Activated CD4-positive, alpha-beta T cell treated with anti-CD3 and anti-CD28 coated beads for 48 hours (primary cell): Measurements from ENCODE around the gene ETF1.
A peak's percentile ranks its signal among the peaks of the same experiment; 100 is the strongest.

Experiments used
- DNase-seq: peaks from one replicate; pipeline ENCODE4 v3.0.0-alpha.2; 2020

Gene ETF1

DNA sequence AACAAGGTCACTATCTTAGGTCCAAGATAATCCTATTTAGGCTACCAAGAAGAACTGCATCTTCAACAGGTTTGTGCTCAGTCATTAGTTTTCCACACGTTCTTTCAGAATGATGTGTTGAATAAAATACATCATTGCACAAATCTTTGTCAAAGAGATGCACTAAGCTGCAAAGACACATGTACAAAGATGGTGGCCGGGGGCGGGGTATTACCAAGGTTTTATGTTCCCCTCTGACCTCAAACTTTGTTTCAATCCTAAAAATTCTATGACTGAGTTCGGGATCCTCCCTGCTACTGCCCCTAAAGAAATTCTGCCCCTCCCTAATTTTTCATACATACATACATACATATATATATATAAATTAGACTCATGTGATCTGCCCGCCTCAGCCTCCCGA is 17.9 kb upstream of the ETF1 start:
- DNase-seq = no peak

DNA sequence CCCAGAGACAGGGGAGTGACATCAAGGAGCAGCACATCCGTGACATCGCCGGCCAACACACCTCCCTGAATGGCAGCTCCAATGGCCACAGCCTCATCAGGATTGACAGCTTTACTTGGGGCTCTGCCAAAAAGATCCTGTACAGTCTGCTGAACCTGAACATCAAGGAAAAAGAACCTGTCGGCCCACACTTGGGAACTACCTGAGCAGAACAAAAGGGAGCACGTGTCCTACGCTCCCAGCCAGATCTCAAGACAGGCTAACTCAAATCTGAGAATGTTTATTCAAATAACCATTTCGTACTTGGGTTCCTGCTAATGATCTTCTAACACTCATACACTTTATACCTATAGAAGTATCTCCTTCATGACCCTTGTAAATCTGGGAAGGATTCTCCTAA is 16.9 kb upstream of the ETF1 start:
- DNase-seq = no peak

DNA sequence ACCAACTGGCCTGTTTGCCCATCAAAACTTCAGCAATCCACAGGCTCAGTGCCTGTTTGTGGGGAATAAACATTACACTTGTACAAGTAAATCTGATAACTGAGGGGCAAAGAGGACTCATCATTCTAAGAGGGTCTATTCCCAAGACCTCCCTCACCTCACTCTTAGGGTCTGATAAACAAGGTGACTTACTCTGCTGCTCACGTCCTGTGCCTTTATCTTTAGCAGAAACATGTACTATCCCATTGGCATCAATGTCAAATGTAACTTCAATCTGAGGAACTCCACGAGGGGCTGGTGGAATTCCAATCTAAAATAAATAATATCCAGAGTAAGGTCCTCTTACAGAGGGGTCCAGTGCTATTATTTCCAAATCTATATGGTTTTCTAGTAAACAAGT is 14.6 kb upstream of the ETF1 start:
- DNase-seq = no peak

DNA sequence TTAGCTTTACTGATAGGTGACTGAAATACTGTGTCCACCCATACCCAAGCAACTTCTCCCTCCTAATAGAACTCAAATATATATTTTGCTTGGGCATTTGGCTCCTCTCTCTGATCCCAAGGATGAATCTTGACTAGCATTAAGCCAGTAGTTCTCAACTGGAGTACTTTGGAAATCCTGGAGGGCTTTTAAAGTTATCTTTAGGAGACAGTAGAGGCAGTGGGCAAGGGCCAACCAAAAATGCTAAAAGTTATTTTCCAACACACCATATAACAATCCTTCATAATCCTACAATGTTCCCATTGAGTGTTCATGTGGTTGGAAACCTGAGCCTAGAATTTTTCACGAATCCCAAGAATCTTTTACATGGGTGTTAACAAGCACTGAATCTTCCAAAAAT is 11.1 kb upstream of the ETF1 start:
- DNase-seq = no peak

DNA sequence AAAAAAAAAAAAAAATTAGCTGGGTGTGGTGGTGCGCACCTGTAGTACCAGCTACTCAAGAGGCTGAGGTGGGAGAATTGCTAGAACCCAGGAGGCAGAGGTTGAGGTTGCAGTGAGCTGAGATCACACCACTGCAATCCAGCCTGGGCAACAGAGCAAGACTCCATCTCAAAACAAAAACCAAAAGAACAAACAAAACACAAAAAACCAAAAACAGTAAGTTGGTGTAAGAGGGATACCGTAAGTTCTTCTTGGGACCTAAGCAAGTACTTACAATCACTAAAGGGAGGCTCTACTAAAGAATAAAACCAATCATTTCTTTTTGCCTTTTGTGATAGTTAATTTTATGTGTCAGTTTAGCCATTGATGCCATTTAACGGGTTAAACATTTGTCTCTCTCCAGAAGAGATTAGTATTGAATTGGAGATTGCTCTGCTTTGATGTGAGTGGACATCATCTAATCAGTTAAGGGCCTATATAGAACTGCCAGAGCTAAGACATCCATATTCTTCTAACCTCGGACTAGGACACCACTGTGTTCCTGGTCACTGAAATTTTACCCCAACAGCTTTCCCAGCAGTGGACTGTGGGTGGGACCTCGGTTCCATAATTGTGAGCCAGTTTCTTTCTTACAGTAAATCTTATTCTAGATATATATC is 10.5 kb upstream of the ETF1 start:
- no peak for DNase-seq

DNA sequence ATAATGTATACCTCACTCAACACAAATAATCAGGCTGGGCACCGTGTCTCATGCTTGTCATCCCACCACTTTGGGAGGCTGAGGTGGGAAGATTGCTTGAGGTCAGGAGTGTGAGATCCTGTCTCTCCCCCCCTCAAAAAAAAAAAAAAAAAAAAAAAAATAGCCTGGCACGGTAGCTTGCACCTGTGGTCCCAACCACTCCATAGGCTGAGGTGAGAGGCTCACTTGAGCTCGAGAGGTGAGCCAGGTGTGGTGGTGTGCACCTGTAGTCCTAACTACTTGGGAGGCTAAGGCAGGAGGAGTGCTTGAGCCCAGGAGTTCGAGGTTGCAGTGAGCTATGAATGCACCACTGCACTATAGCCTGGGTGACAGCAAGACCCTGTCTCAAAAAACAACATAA is 9.6 kb upstream of the ETF1 start:
- DNase-seq = no peak

DNA sequence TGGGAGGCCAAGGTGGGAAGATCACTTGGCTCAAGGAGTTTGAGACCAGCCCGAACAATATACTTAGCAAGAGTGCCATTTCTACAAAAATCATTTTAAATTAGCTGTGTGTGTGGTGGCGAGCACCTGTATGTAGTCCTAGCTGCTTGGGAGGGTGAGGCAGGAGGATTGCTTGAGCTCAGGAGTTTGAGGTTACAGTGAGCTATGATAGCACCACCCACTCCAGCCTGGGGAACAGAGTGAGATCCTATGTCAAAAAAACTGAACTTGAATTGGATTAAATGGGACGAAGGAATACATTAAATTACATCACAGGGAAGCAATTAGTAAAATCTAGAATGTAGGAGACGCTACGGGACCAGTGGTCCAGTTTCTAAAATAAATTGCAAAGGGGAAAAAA is 6.4 kb upstream of the ETF1 start:
- no peak for DNase-seq

DNA sequence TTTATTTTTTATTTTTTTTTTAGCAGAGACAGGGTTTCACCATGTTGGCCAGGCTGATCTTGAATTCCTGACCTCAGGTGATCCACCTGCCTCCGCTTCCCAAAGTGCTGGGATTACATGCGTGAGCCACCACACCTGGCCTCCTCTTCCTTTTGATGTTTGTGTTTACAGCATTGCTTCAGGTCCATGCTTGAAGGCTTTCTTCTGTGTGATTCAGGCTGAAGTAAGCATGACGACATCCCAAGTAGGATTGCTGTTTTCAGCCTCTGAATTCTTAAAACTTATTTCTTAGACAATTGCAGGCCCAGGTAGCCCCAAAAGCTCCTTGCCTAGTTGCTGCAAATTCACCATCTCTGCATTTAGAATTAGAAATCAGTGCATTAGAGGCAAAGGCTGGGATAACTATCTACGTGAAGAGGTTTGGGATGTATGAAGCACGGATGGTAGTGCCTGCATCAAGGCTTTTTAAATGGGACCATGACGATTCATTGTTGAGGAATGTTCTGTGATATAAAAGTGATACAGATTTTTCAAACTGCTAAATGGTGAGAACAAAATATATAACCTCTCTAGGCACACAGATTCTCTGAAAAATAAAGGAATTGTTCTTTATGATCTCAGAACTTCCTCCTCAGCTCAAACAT is 3.0 kb upstream of the ETF1 start:
- DNase-seq = no peak

DNA sequence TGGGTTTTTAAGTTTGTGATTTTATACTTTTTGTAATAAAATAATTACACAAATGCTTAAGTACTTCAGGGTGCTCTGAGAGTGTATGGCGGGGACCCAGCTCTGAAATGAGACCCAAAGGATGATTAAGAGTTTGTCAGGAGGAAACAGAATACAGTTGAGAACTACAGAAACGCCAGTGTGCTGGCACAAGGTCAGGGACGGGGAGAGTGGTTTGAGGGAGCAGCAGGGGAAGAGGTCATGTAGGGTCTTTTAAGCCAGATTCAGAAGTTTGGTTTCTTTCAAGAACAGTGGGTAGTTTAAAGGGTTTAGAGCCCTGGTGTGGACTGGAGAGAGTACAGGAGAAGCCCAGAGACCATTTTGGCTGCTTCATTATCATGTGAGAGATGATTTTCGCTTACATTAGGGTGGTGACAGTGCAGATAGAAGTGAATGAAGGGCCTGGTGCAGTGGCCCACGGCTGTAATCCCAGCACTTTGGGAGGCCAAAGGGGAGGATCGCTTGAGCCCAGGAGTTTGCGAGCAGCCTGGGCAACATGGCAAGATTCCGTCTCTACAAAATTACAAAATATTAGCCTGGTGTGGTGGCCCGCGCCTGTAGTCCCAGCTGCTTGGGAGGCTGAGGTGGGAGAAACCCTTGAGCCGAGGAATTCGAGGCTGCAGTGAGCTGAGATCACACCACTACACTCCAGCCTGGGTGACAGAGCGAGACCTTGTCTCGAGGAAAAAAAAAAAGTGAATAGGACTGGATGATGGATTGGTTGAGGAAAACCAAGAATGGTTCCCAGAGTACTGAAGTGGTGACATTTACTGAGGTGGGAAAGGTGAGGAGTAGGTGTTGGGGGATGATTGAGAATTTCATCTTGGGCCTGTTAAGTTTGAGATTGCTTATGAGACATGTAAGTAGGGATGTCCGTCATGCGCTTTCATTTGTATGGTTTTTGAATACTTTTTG is 1.4 kb upstream of the ETF1 start:
- DNase-seq = no peak

DNA sequence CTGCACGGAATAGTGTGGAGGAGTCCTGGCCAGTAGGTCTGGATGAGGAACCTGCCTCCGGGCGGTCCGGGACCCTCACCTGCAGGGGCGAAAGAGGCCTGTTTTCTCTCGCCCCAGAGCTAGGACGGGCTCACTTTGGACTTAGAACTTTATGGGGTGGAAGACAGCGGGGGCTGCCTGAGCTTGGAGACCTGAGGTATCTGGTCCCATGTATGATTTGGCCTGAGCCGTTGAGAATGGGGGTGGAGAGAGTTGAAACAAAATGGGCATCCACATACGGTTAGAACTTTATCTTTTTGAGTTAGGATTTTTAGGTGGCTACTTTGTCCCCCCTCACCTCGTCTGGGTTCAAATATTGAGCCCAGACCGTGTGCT is 681 bp upstream of the ETF1 start:
- DNase-seq = no peak

DNA sequence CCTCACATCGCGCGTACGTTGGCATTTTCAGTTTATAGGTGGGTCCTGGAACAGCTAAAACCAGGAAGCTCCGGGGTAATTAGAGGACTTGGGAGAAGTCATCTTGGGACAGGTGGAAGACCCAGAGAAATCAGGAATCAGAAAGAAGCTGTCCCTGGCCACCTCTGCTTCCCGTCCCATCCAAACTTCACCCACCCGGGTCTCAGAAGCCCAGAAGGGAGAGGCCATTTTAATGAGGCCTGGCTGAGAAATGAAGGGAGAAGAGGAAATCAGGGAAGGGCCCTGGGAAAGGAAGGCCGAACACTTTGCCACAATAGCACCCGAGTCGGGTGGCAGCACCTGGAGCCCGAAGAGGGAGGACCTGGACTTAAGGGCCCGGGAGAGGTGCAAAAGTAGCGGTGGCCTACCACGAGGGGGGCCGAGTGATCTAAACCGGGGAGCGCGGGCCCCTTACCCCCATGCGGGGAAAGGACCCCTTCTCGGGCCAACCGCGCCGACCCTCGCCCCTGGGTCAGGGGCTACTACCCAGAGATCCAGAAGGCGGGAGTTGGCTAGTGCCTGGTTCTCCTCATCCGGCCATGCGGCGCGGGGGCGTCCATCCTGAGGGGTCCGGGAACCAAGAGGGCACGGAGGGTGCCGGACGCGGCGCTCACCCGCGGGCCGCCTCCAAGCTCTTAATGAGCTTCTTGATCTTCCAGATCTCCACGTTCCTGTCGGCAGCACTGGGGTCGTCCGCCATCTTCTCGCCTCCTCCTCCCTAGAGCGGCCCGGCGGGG is 668 bp downstream of the ETF1 start:
- no peak for DNase-seq

DNA sequence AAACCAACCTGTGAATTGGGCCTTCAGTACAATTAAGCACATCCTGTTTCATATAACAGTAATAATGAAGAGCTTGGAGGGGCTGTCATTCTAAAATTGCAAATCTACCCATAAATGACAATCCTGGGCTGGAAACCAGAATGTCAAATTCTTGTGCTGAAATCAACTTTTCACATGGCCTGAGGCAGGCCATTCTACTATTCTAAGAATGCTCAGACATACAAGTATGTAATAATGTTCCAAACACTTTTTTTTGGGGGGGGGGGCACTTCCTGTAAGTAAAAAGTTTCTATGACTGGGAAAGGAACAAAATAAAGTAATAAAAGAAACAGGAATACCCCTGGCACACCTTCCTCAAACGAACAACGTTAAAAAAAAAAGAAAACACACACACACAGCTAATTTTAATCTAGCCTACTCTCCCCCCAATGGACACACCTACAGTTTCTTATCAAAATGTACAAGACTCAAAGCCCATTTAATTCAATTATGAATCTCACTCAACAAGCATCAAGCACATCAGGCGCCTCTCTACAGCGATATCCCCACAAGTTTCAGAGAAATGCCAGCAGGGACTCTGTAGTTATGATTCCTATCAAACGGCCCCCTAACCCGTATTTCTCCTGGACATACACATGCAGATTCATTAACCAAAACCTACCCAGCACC is 1.4 kb downstream of the ETF1 start:
- DNase-seq = no peak

DNA sequence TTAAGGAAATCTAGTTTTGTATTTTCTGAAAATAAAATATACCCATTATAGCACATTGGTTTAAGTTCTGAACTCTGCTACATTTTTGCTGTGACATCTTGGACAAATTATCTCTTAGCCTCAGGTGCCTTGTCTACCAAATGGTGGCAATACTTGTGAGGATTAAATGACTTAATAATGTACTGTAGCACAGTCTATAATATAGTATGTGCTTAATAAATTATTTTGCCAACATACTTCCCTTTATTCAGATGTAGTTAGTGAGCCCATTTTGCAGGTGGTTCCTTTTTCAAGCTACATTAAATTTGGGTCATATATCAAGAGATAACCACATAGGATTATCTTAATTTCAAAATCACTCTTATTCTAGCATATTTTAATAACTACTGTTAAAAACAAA is 3.2 kb downstream of the ETF1 start:
- DNase-seq = no peak

DNA sequence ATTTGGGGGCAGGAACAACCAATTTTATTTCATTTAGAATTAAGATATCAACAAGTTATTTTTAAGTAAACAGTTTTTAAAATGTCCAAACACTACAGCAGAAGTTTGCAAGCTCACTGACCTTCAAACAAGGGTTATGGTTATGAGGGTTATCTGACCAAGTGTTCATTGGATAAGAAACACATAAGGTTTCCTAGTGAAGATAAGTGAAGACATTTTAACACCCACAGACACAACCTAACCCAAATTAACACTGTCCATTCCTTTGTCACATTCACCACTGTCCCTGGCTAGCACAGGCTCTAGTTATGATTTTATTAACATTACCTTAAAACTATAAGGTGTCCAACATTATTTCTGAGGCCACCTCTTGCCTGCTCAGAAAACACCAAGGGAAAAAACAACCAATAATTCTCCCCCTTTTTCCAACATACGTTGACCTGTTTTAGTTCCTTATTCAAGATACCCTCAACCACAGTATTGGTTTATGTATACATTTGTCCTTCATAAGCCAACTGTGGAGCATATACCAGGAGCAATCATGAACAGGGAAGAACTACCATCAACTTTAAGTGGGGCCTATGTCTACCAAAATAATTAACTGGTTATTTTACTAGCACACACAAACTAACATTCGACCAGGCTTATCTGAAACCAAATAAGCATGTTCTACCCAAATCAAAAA is 4.0 kb downstream of the ETF1 start:
- DNase-seq = no peak

DNA sequence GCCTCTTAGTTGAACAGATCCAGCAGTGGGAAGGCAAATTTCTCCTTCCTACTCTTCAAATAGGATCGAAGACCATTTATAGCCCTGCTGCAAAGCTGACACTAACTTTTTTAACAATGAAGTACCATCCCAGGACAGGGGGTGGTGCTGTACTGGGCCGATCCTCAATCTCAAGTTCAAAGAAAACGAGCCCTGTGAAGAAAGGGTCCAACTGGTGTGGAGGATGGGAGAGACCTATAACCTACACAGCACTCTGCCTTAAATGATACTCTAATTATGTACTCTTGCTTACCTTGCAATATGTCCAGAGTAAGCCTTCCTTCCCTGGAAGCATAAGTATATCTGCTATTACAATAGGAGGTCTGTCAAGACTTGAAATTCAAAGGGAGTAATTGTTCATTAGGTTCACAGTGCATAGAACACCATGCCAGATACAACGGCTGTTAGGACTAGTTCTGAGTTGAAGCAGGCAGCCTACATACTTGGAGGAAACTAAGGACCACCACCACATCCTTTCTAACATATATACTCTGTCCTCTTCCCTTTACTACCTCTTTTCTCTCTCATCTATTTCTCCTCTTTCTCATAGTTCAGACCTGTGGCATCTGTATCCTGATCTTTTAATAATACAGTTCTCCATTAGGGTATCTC is 6.2 kb downstream of the ETF1 start:
- peak; percentile 34 for DNase-seq

DNA sequence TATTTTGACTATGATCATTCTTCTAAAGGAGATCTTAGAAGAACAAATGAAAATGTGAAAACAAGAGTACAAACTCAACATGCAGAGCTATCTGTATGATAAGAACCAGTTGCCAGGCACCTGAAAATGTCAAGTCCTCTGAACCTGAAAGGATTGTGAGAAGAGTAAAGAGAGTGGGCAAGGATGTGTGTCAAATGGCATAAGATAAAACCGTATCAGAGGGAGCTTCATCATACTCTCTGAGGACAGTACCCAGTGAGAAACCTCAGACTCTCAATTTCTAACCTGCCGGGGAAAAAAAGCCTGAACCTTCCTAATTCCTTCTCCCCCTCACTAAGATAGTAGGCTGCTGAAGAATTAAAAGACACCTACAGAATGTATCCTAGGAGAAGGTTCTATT is 6.8 kb downstream of the ETF1 start:
- DNase-seq = no peak

DNA sequence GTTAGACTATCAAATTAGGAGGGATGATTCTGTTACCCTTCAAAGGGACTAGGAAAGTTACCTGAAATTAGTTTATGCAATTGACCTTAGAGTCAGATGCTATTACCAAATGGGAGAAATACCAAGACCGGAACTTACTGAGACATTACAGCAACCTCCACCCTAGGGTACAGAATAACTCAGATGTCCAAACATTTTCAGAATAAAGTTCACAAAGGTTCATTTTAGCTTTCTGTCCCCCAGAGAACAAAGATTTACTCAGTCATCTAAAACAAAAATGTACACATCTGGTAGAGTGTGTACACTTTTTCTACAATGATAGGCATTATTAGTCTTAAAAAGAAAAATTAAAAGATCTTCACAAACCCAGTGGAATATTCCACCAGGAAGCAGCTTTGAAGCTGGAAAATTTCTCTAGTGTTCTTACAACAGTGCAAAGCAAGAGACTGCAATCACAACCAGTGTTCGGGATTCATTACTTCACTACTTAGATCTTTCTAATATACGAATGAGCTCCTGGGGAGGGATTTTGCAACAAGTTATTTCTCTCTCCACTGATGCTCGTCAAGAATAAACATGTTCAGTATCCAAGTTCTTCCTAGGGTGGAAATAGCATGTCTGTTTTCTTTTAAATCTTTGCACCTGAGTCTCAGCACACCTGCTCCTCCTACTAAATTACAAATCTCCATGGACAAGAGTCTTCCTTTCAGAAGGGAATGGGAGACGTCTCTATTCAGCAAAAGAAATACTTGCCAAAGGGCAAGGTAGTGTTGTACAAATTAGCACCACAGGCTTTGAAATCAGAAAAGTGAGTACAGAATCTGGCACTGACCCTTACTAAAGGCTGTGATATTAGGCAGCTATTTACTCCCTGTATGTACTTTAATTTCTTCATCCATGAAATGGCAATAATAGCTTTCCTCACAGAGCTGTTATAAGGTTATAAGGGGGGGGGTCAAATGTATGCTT is 8.8 kb downstream of the ETF1 start:
- no peak for DNase-seq

DNA sequence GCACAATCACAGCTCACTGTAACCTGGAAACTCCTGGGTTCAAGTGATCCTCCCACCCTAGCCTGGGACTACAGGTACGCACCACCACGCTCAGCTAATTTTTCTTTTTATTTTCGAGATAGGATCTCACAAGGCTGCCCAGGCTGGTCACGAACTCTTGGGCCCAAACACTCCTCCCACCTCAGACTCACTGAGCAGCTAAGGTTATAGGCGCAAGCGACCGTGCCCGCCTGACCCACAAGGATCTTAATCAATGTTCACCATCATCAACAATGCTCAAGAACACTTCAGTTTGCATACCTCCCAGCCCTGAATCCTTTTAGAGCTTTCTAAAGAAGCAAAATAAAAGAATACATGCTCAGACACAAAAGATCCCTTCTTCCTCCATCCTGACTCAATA is 13.2 kb downstream of the ETF1 start:
- DNase-seq = no peak

DNA sequence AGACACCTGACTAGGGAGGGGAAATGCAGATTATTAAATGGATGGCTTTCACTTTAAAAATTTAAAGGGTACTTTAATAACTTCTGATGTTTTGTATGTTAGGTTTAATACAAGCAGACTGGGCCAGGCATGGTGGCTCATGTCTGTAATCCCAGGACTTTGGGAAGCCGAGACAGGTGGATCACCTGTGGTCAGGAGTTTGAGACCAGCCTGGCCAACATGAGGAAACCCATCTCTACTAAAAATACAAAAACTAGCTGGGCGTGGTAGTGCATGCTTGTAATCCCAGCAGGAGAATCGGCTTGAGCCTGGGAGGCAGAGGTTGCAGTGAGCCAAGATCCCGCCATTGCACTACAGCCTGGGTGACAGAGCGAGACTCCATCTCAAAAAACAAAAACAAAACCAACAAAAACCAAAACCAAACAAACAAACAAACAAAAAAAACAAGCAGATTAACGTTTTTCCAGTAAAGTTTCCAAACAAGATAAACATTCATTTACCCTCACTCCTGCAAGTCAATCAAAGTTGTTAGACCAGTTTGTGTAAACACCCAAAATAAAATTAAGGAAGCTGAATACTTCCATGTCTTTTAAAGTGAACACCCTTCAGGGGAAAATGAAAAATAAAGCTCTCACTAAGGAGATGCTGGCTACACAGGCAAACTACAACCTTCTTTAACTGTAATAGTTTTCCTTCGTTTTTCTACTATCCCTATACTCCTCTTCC is 14.1 kb downstream of the ETF1 start:
- DNase-seq = no peak

DNA sequence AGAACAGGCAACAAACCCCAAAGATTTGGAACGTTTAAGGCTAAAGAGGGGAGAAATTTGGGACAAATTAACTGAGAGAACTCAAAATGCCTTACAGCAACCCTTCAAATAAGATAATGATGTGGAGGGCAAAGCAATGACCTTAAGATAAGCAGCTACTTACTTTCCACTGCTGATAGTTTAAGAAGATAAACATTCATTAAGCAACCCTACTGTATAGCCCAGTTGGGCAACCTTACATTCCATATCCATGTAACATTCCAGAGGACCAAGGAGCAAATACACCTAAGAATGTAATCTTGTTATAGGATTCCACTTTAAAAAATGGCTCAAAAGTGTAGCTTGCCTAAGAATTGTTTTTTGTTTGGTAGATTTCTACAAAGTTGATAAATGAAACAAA is 14.8 kb downstream of the ETF1 start:
- no peak for DNase-seq
